DOHH2 (cell line): ENCODE results near the gene AKAP14.

Experiments used
- CTCF ChIP-seq: fragments of 200-600 bp; sonication (generic); IDR thresholded peaks from one replicate; pipeline ENCODE4 v1.5.1; 2014; ENCODE audit warnings: antibody characterized with exemption, mild to moderate bottlenecking, low read depth, low read length; ENCODE audit not compliant: poor library complexity, severe bottlenecking
- EZH2phosphoT487 ChIP-seq: fragments of 200-600 bp; sonication (generic); IDR thresholded peaks from 2 replicates; pipeline ENCODE4 v1.6.1; 2017; ENCODE audit warnings: borderline replicate concordance, mild to moderate bottlenecking, antibody characterized with exemption, low read length, moderate library complexity, mixed read lengths

GRCh38 chrX:119960625-119961024, 64.9 kb downstream of the AKAP14 start:
- TF ChIP-seq CTCF (no peak), EZH2phosphoT487 (no peak)
